GM12892 (cell line): Measurements from ENCODE around the gene ARFGAP2.
A peak's percentile ranks its signal among the peaks of the same experiment; 100 is the strongest.
"Not testable (repeated sequence)": the region's sequence is repeated elsewhere in the genome, so short reads cannot be mapped to it uniquely, and the experiment has no call there.

ENCODE experiments used
- DNase-seq: peaks from one replicate; pipeline ENCODE4 v3.0.0; 2011; ENCODE audit not compliant: insufficient read length
- FAIRE-seq: peaks from 2 replicates; lab custom pipeline; 2011; peaks lifted over from hg19 to GRCh38; lab: Jason Lieb, UNC
- POLR2A ChIP-seq: IDR thresholded peaks from 2 replicates; pipeline ENCODE4 v1.6.1; 2011; ENCODE audit warnings: low read depth, low read length, control low read depth
- POLR2AphosphoS5 ChIP-seq: IDR thresholded peaks from 2 replicates; pipeline ENCODE4 v1.6.1; 2011; ENCODE audit warnings: low read depth, low read length, control low read depth
- TAF1 ChIP-seq: IDR thresholded peaks from 2 replicates; pipeline ENCODE4 v1.6.1; 2011; ENCODE audit warnings: low read depth, mild to moderate bottlenecking, control low read depth, low read length, borderline replicate concordance

ARFGAP2 gene

DNA sequence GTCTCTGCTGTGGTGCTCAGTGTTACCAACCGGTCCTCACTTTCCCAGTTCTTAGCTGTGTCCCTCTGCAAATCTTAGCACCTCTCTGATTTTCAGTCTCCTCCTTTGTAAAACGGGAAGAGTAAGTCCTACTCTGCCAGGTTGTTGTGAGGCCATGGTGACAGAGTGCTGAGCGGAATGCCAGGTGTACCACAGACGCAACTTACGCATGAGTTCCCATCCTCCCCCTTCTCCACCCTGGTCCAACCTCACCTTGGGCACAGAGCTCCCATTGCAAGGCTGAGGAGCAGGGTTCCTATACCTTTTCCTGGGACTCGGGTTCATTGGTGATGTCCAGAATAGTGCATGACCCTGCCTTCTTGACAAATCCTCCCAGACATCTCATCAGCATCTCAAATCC, 30.8 kb upstream of the ARFGAP2 start:
- FAIRE-seq (no peak), DNase-seq (no peak)
- TF ChIP-seq POLR2A (no peak), POLR2AphosphoS5 (no peak), TAF1 (no peak)

DNA sequence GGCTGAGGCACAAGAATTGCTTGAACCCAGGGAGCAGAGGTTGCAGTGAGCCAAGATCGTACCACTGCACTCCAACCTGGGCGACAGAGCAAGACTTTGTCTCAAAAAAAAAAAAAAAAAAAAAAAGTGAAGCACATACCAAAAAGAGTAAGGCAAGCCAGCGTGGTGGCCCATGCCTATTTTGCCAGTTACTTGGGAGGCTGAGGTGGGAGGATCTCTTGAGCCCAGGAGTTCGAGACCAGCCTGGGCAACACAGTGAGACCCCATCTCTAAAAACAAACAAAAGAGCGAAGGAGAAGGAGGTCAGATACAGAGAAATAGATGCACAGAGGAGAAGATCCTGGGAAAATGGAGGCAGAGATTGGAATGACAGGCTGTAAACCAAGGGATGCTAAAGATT, 29.9 kb upstream of the ARFGAP2 start:
- DNase-seq, FAIRE-seq: not testable (repeated sequence)

DNA sequence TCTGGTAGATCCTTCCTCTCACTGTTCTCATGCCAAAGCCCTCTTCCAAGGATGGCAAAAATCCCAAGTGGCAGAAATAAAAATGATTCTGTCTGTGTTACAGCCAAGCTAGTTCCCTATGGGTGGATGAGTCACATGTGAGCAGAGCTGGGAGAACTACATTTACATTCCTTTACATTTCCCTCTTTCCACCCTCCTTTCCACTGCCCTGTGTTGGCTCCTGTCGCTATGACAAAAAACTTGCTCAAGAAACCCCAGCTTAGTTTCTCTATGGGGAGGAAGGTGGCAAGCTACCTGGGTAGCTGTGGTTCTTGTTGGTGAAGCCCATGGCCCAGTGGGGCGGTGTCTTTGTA, 27.9 kb upstream of the ARFGAP2 start:
- TF ChIP-seq POLR2A, result no peak
- TF ChIP-seq TAF1, result no peak
- no peak for TF ChIP-seq POLR2AphosphoS5

DNA sequence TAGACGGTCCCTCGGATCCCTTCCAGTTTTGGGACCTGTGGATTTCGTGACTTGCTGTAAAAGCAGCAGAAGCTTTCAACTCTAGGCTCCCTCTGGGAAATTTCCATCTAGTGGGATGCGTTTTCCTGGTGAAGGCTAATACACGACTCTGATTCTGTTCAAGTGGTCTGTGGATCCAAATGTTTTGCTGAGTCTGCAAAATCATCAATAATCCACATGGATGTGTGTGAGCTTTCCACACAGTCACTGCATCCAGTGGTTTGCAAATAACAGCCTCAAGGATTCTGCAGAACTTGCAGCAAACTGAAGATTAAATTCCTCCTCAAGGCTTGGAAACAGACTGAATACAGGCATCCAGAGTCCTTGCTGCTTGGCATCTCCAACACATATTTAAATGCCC, 25.9 kb upstream of the ARFGAP2 start:
- DNase-seq, result no peak
- FAIRE-seq, result no peak
- no peak for TF ChIP-seq POLR2A
- no peak for TF ChIP-seq TAF1
- no peak for TF ChIP-seq POLR2AphosphoS5

More for the DNA sequence above, 27.9 kb upstream of the ARFGAP2 start:
- DNase-seq, result no peak
- no peak for FAIRE-seq

DNA sequence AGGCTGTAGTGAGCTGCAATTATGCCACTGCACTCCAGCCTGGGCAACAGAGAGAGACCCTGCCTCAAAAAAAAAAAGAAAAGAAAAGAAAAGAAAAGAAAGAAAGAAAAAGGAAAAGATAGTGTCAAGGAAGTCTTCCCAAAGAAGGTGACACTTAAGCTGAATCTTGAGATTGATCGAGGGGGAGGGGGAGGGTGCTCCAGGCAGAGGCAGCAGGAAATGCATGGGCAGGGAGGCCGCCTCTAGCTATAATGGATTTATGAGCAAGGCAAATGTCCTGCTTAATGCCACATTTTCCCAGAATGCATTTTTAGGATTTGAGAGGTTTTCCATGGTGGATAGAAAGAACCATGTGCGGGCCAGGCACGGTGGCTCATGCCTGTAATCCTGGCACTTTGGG, 24.3 kb upstream of the ARFGAP2 start:
- FAIRE-seq, result no peak
- TF ChIP-seq POLR2AphosphoS5 (no peak), POLR2A (no peak), TAF1 (no peak)

DNA sequence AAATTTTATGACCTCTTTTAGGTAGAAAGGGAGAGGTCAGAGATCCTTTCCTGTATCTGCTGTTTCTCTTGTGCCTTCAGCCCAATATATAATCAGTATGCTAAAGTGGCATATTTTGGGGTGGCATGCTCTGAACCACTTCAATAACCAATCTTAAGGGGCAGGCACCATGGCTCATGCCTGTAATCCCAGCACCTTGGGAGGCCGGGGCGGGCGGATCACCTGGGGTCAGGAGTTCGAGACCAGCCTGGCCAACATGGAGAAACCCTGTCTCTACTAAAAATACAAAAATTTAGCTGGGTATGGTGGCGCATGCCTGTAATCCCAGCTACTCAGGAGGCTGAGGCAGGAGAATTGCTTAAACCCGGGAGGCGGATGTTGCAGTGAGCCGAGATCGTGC, 21.5 kb upstream of the ARFGAP2 start:
- FAIRE-seq, DNase-seq: not testable (repeated sequence)

More for the DNA sequence above, 24.3 kb upstream of the ARFGAP2 start:
- no peak for DNase-seq

DNA sequence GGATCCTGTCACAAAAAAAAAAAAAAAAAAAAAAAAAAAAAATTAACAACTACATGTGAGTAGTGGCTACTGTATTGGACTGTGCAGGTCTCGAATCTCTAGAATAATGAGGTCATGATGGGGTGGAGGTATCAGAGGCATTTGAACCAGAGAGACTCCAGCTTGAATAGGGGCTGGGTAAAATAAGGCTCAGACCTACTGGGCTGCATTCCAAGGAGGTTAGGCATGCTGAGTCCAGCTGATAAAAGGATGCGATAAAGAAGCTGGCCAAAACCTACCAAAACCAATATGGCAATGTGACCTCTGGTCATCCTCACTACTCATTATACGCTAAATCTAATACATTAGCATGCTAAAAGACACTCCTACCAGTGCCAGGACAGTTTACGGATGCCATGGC, 15.4 kb upstream of the ARFGAP2 start:
- DNase-seq (no peak), FAIRE-seq (no peak)
- TF ChIP-seq POLR2AphosphoS5 (no peak), TAF1 (no peak), POLR2A (no peak)

DNA sequence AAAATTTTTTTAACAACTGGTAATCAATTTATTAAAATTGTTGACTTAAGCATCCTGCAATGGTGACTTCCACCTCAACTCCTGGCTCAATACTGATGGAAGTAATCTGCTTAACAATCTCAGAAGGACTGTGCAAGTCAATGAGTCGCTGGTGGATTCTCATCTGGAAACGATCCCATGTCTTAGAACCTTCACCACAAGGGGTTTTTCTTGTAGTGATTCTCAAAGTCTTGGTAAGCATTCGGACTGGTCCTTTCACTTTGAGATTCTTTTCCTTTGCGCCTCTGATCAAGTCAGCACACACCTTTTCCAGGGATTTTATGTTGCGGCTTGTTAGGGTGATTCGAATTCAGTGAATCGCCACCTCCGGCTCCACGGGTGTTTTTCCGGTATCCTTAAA, 14.5 kb upstream of the ARFGAP2 start:
- DNase-seq, FAIRE-seq: not testable (repeated sequence)

GRCh38 chr11:47189100-47189834, 12.6 kb upstream of the ARFGAP2 start:
- no peak for FAIRE-seq
- TF ChIP-seq POLR2AphosphoS5 (no peak), POLR2A (no peak), TAF1 (no peak)
- no peak for DNase-seq

DNA sequence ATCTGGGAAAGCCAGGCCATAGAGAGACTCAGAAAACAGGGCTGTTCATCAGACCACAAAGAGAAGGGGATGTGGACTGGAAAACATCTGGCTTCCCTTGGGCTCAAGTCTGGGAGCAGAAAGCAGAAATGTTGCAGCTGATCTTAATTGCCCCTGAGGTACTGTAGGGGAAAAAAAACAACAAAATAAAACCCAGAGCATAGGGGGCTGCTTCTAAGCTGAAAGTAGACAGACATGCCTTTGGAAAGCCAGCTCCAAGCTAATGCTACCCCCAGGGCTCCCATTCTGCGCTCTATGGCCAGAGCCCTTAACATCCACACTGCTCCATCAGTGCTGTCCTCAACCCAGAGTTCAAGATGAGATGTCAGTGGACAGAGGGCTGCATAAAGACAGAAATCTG, 11.6 kb upstream of the ARFGAP2 start:
- TF ChIP-seq TAF1, result no peak
- TF ChIP-seq POLR2AphosphoS5, result no peak
- no peak for TF ChIP-seq POLR2A
- FAIRE-seq, result no peak

GRCh38 chr11:47187723-47188122, 11.0 kb upstream of the ARFGAP2 start:
- FAIRE-seq, result no peak
- no peak for DNase-seq
- TF ChIP-seq POLR2A, result no peak
- no peak for TF ChIP-seq POLR2AphosphoS5
- TF ChIP-seq TAF1, result no peak

More for the DNA sequence above, 11.6 kb upstream of the ARFGAP2 start:
- no peak for DNase-seq

GRCh38 chr11:47186700-47187695, 10.3 kb upstream of the ARFGAP2 start:
- TF ChIP-seq POLR2A (no peak), TAF1 (no peak), POLR2AphosphoS5 (no peak)
- no peak for FAIRE-seq
- DNase-seq, result peak; percentile 58
